HepG2 (cell line): ENCODE results near the gene TEDC2. TPM values are rescaled to one million over a fixed set of nuclear protein-coding genes. Genes with fewer than 3 reads are reported as not detected.

ENCODE experiments used
- AGO2 ChIP-seq: fragments of 200-400 bp; formaldehyde crosslinking; optimal IDR thresholded peaks from 2 replicates; pipeline ENCODE3; 2017; ENCODE audit warnings: mild to moderate bottlenecking, low read depth, low read length, moderate library complexity
- ERF ChIP-seq: IDR thresholded peaks from 2 replicates; pipeline ENCODE4 v1.6.1; 2018; ENCODE audit warnings: missing biosample characterization, missing genetic modification reagents
- FOXO1 ChIP-seq: sonication (generic); formaldehyde crosslinking; IDR thresholded peaks from 2 replicates; pipeline ENCODE4 v1.4.0; 2020; ENCODE audit warnings: missing genetic modification reagents
- FOXP4 ChIP-seq: sonication (generic); formaldehyde crosslinking; IDR thresholded peaks from 2 replicates; pipeline ENCODE4 v1.4.0; 2020; ENCODE audit warnings: missing genetic modification reagents
- HDAC1 ChIP-seq: sonication (generic); formaldehyde crosslinking; IDR thresholded peaks from 2 replicates; pipeline ENCODE4 v1.5.1; 2020; ENCODE audit warnings: mild to moderate bottlenecking, missing genetic modification reagents
- HDAC2 ChIP-seq: sonication (generic); formaldehyde crosslinking; IDR thresholded peaks from 2 replicates; pipeline ENCODE4 v1.4.0; 2020; ENCODE audit warnings: missing genetic modification reagents
- HNRNPL ChIP-seq: fragments of 200-400 bp; formaldehyde crosslinking; IDR thresholded peaks from 2 replicates; pipeline ENCODE4 v1.6.1; 2017; ENCODE audit warnings: mild to moderate bottlenecking, low read depth, low read length
- NPAS2 ChIP-seq: sonication (generic); formaldehyde crosslinking; IDR thresholded peaks from 2 replicates; pipeline ENCODE4 v1.8.0; 2022; ENCODE audit warnings: mild to moderate bottlenecking, missing genetic modification reagents, borderline replicate concordance
- NR2F6 ChIP-seq, 2 experiments: IDR thresholded peaks; 2 replicates each; pipeline ENCODE4 v1.6.1; 2016; ENCODE audit warnings: antibody characterized with exemption in 1 of 2, mild to moderate bottlenecking in 1 of 2
- PITX1 ChIP-seq: sonication (generic); formaldehyde crosslinking; IDR thresholded peaks from 2 replicates; pipeline ENCODE4 v1.5.1; 2020; ENCODE audit warnings: mild to moderate bottlenecking, missing genetic modification reagents
- REPIN1 ChIP-seq: sonication (generic); formaldehyde crosslinking; IDR thresholded peaks from 2 replicates; pipeline ENCODE4 v1.8.0; 2022; ENCODE audit warnings: missing genetic modification reagents, low read depth, mild to moderate bottlenecking, borderline replicate concordance
- RXRB ChIP-seq: IDR thresholded peaks from 2 replicates; pipeline ENCODE4 v1.6.1; 2016; ENCODE audit warnings: borderline replicate concordance, missing genetic modification reagents, missing compliant biosample characterization
- THAP11 ChIP-seq: IDR thresholded peaks from 2 replicates; pipeline ENCODE4 v1.6.1; 2016; ENCODE audit warnings: missing biosample characterization, missing genetic modification reagents
- UBTF ChIP-seq: sonication (generic); formaldehyde crosslinking; IDR thresholded peaks from 2 replicates; pipeline ENCODE4 v1.4.0; 2020; ENCODE audit warnings: mild to moderate bottlenecking, missing genetic modification reagents
- ZBTB1 ChIP-seq: sonication (generic); formaldehyde crosslinking; IDR thresholded peaks from 2 replicates; pipeline ENCODE4 v1.4.0; 2020; ENCODE audit warnings: missing genetic modification reagents, borderline replicate concordance
- ZNF329 ChIP-seq: sonication (generic); formaldehyde crosslinking; IDR thresholded peaks from 2 replicates; pipeline ENCODE4 v1.9.0; 2021; ENCODE audit warnings: low read depth, mild to moderate bottlenecking, missing genetic modification reagents
- ZNF331 ChIP-seq: sonication (generic); formaldehyde crosslinking; IDR thresholded peaks from 2 replicates; pipeline ENCODE4 v1.4.0; 2020; ENCODE audit warnings: missing genetic modification reagents
- ZNF350 ChIP-seq: sonication (generic); formaldehyde crosslinking; IDR thresholded peaks from 2 replicates; pipeline ENCODE4 v1.4.0; 2020; ENCODE audit warnings: mild to moderate bottlenecking, low read depth, missing genetic modification reagents, borderline replicate concordance
- ZNF546 ChIP-seq: sonication (generic); formaldehyde crosslinking; conservative IDR thresholded peaks from 2 replicates; pipeline ENCODE4 v1.8.1; 2023; ENCODE audit warnings: mild to moderate bottlenecking, missing genetic modification reagents
- ZNF839 ChIP-seq: sonication (generic); formaldehyde crosslinking; IDR thresholded peaks from 2 replicates; pipeline ENCODE4 v1.4.0; 2020; ENCODE audit warnings: missing genetic modification reagents, mild to moderate bottlenecking, borderline replicate concordance
- polyA plus RNA-seq, 8 experiments: library from polyadenylated mRNA; depleted of rRNA in 3 of 8; stranded (reverse) in 7 of 8; unstranded in 1 of 8; fragments of >200 nt; fragmentation: Illumina TruSeq in 4 of 8; extraction: Trizol in 4 of 8; gene quantifications; 2 replicates each; pipeline versions ENCODE4 v1.2.1 to v1.2.3, GENCODE V29; 2011 to 2016; ENCODE audit warnings: low read depth in 4 of 8, missing spikeins in 1 of 8, mixed read lengths in 1 of 8; ENCODE audit not compliant: insufficient read depth in 1 of 8
- total RNA-seq, 5 experiments: library from RNA; depleted of rRNA; stranded (reverse); fragments of >200 nt; fragmentation: Illumina TruSeq; extraction: Trizol; gene quantifications; 2 replicates each; pipeline ENCODE4 v1.2.3, GENCODE V29; 2016; ENCODE audit warnings: low read depth in 1 of 5
- TF ChIP-seq, protein P1 (sequence below): sonication (generic); formaldehyde crosslinking; IDR thresholded peaks from 2 replicates; pipeline ENCODE4 v1.5.1; 2020; ENCODE audit warnings: mild to moderate bottlenecking, missing genetic modification reagents, moderate library complexity

TEDC2 gene
- total and polyA plus RNA-seq, 2 of the 13 experiments (the other 11 are each of a cell fraction or from before 2014, with no cell fraction given): 6.2 to 24.4 TPM

DNA sequence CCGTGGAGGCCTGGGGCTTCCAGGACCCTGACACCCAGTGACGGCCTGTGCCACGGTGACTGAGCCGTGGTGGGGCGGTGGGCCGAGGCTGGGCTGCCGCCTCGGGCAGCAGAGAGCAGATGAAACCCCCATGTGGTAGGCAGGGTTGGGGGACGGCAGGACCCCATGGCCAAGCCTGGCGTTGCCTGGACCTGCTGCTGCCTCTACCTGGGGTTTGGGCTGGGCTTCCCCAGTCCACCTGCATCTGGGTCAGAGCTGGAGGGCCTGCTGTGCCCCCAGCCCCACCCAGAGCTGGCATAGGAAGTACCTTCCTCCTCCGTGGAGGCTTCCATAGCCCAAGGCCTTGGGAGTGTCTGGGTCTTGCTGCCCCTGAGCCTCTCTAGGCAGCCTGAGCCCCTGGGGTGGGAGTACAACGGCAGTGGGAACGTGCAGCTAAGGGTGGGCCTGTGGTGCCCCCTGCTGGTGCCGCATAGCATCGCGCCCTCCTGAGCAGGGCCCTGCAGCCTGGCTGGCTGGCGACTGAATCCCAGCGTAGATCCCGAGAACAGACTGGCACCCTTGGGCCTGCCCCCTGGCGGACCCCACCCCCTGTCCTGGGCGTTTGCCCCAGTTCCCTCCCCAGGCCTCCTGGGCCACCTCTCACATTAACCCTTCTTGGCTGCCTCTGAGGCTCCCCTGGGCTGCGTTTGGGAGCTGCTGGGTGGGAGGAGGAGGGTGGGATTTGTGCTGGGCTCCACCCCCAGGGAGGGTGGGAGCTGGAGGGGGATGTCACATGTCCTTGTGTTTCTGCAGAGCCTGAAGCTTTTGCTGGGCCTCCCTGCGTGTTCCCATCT lies 41.2 kb downstream of the TEDC2 start (continued):
- TF ChIP-seq HDAC2 (CRISPR knock-in tag) (peak; percentile 47; the same call in 1 of the 2 replicates), ERF (CRISPR knock-in tag) (peak; percentile 50; the same call in 1 of the 2 replicates), THAP11 (CRISPR knock-in tag) (peak; percentile 46), UBTF (no peak; the same call in 1 of the 2 replicates), FOXP4 (no peak), ZNF350 (CRISPR knock-in tag) (peak; percentile 41; the same call in 1 of the 2 replicates), ZNF331 (CRISPR knock-in tag) (peak; percentile 45; the same call in 1 of the 2 replicates), NPAS2 (CRISPR knock-in tag) (no peak), ZNF839 (no peak), FOXO1 (peak; percentile 18; the same call in 1 of the 2 replicates), ZNF546 (0 out of 2 replicates have a peak, but pooled peaks have one; percentile 58), ZNF329 (CRISPR knock-in tag) (no peak), HDAC1 (CRISPR knock-in tag) (peak; percentile 60), AGO2 (peak; percentile 49), RXRB (CRISPR knock-in tag) (peak; percentile 30; the same call in 1 of the 2 replicates), HNRNPL (0 out of 2 replicates have a peak, but pooled peaks have one; percentile 70), PITX1 (CRISPR knock-in tag) (0 out of 2 replicates have a peak, but pooled peaks have one; percentile 56), NR2F6 (IDR thresholded peaks at IDR 0.05) (no peak), NR2F6 (CRISPR knock-in tag; IDR thresholded peaks at IDR 0.05) (peak; percentile 21; the same call in 1 of the 2 replicates), ZBTB1 (CRISPR knock-in tag) (no peak), REPIN1 (0 out of 2 replicates have a peak, but pooled peaks have one; percentile 48)
- TF ChIP-seq, protein P1, sequence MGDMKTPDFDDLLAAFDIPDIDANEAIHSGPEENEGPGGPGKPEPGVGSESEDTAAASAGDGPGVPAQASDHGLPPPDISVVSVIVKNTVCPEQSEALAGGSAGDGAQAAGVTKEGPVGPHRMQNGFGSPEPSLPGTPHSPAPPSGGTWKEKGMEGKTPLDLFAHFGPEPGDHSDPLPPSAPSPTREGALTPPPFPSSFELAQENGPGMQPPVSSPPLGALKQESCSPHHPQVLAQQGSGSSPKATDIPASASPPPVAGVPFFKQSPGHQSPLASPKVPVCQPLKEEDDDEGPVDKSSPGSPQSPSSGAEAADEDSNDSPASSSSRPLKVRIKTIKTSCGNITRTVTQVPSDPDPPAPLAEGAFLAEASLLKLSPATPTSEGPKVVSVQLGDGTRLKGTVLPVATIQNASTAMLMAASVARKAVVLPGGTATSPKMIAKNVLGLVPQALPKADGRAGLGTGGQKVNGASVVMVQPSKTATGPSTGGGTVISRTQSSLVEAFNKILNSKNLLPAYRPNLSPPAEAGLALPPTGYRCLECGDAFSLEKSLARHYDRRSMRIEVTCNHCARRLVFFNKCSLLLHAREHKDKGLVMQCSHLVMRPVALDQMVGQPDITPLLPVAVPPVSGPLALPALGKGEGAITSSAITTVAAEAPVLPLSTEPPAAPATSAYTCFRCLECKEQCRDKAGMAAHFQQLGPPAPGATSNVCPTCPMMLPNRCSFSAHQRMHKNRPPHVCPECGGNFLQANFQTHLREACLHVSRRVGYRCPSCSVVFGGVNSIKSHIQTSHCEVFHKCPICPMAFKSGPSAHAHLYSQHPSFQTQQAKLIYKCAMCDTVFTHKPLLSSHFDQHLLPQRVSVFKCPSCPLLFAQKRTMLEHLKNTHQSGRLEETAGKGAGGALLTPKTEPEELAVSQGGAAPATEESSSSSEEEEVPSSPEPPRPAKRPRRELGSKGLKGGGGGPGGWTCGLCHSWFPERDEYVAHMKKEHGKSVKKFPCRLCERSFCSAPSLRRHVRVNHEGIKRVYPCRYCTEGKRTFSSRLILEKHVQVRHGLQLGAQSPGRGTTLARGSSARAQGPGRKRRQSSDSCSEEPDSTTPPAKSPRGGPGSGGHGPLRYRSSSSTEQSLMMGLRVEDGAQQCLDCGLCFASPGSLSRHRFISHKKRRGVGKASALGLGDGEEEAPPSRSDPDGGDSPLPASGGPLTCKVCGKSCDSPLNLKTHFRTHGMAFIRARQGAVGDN (CRISPR knock-in tag): peak; percentile 73
